Astrocyte of the spinal cord (primary cell): ENCODE measurements around the gene MYT1.

ENCODE experiments used
- DNase-seq: peaks from one replicate; pipeline ENCODE4 v3.0.0; 2011; ENCODE audit warnings: low read depth, low spot score
- H3K4me3 ChIP-seq: 2 replicates; pipeline ENCODE4 v1.5.1; 2011; ENCODE audit warnings: low read depth, mild to moderate bottlenecking, low read length, moderate library complexity
- in situ Hi-C: cut with HindIII; loops from 2 replicates; pipeline ENCODE4 v1.10.0; 2017; ENCODE audit warnings: low sequenced_read_pairs
- TF ChIP-seq, protein P1 (sequence below): IDR thresholded peaks from 2 replicates; pipeline ENCODE4 v1.5.1; 2012; ENCODE audit warnings: low read depth, mild to moderate bottlenecking, low read length, inconsistent platforms

MYT1 gene

GRCh38 chr20:64253000-64253383 lies 88.7 kb downstream of the MYT1 start:
- no peak for DNase-seq
- H3K4me3 ChIP-seq, result no peak overlapping the region
- in situ Hi-C loops, result no loop called here
- TF ChIP-seq, protein P1, sequence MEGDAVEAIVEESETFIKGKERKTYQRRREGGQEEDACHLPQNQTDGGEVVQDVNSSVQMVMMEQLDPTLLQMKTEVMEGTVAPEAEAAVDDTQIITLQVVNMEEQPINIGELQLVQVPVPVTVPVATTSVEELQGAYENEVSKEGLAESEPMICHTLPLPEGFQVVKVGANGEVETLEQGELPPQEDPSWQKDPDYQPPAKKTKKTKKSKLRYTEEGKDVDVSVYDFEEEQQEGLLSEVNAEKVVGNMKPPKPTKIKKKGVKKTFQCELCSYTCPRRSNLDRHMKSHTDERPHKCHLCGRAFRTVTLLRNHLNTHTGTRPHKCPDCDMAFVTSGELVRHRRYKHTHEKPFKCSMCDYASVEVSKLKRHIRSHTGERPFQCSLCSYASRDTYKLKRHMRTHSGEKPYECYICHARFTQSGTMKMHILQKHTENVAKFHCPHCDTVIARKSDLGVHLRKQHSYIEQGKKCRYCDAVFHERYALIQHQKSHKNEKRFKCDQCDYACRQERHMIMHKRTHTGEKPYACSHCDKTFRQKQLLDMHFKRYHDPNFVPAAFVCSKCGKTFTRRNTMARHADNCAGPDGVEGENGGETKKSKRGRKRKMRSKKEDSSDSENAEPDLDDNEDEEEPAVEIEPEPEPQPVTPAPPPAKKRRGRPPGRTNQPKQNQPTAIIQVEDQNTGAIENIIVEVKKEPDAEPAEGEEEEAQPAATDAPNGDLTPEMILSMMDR, result no peak

DNA sequence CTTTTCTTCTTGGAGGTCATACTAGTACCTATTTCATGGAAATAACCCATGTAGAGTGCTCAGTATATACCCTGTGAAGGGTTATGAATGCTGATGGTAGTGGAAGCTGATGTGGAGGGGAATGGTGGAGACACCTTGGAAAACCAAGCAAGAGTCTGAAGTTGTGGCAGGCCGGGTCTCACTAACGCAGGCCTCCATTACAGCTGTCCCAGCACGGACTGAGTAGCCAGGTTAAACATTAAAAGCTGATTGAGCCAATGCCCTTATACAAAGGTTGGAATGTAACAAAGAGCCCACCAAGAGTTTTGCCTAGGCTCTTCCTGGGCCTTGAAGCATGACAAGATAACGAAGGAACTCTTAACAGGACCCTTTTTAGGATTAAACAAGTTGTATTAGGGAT lies 89.2 kb downstream of the MYT1 start:
- in situ Hi-C loops, result no loop called here
- no peak for DNase-seq
- no peak overlapping the region for H3K4me3 ChIP-seq
- TF ChIP-seq, protein P1, result no peak

GRCh38 chr20:64254156-64254555 lies 89.9 kb downstream of the MYT1 start:
- in situ Hi-C loops, result no loop called here
- DNase-seq, result no peak
- TF ChIP-seq, protein P1, result no peak
- H3K4me3 ChIP-seq, result no peak overlapping the region

DNA sequence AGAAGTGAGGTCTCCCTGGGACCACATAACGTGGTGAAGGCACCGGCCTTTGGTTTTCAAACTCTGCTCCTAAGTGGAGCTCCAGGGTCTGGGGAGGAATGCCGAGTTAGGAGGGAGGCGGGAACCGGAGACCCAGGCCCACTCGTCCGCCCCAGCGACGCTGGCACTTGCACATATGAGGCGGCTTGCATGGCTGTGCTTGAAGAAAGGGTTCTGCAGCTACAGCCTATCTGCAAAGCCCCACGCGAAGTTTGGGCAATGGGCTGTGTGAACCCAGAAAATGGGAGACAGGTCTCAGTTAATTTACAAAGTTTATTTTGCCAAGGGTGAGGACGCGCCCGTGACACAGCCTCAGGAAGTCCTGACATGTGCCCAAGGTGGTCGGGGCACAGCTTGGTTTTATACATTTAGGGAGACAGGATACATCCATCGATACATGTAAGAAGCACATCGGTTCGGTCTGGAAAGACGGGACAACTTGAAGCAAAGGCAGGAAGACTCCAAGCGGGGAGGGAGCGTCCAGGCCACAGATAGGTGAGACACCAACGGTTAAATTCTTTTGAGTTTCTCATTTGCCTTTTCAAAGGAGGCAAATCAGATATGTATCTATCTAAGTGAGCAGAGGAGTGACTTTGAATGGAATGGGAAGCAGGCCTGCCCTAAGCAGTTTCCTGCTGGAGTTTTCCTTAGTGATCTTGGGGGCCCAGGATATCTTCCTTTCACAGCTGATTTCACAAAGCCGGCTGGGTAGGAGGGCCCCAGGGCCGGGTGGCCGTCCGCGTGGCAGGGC lies 90.5 kb downstream of the MYT1 start:
- in situ Hi-C loops, result no loop called here
- peak overlapping the region; percentile 82 for H3K4me3 ChIP-seq
- TF ChIP-seq, protein P1, result no peak
- no peak for DNase-seq

- in situ Hi-C loops, result no loop called here
Observed at GRCh38 chr20:64255361-64256281, 91.4 kb downstream of the MYT1 start, which contains the start of gene PCMTD2. Gene PCMTD2, plus strand, starts transcription at chr20:64255748. Its CDS starts 4,218 bp downstream, at chr20:64259966.

More at GRCh38 chr20:64255361-64256281, 91.4 kb downstream of the MYT1 start, which contains the start of gene PCMTD2:
- TF ChIP-seq, protein P1, result no peak
- H3K4me3 ChIP-seq, result peak within 1 kb of the TSS; percentile 82
- peak; percentile 83 for DNase-seq
